CD4-positive, CD25-positive, alpha-beta regulatory T cell (primary cell): ENCODE measurements around the gene CKS1B. TPM values are rescaled to one million over a fixed set of nuclear protein-coding genes. Genes with fewer than 3 reads are reported as not detected.
A peak's percentile ranks its signal among the peaks of the same experiment; 100 is the strongest.

Experiments used
- ATAC-seq, 2 donors: fragments of 150-1000 bp; cut with Tn5 transposase; one replicate each; pipeline ENCODE4 v1.10.0; 2021; ENCODE audit warnings: low read depth in 2 of 2, moderate number of reproducible peaks in 2 of 2, moderate library complexity in 1 of 2
- DNase-seq, 3 donors: peaks; one replicate each; pipeline versions ENCODE4 v3.0.0 to v3.0.0-alpha.2; 2012 to 2022; ENCODE audit warnings: mixed read lengths in 1 of 3
- H3K27ac ChIP-seq: one replicate; pipeline ENCODE4 v1.7.0; 2013; ENCODE audit warnings: mild to moderate bottlenecking, low read length; ENCODE audit not compliant: insufficient read depth, poor library complexity, severe bottlenecking
- H3K27me3 ChIP-seq: one replicate; pipeline ENCODE4 v1.7.0; 2013; ENCODE audit warnings: low read length; ENCODE audit not compliant: control insufficient read depth, insufficient read depth
- H3K36me3 ChIP-seq: one replicate; pipeline ENCODE4 v1.7.0; 2013; ENCODE audit warnings: mild to moderate bottlenecking, low read length, moderate library complexity; ENCODE audit not compliant: control insufficient read depth, insufficient read depth
- H3K4me1 ChIP-seq: 2 replicates; pipeline ENCODE4 v1.7.0; 2013; ENCODE audit warnings: mild to moderate bottlenecking, low read length; ENCODE audit not compliant: insufficient read depth, control insufficient read depth, poor library complexity, severe bottlenecking
- H3K4me3 ChIP-seq: one replicate; pipeline ENCODE4 v1.7.0; 2013; ENCODE audit warnings: low read depth, mild to moderate bottlenecking, low read length, moderate library complexity
- H3K9me3 ChIP-seq, 2 experiments: 1 replicate in 1 of 2; 2 replicates in 1 of 2; pipeline ENCODE4 v1.7.0; 2013; ENCODE audit warnings: low read length in 2 of 2, mild to moderate bottlenecking in 1 of 2, moderate library complexity in 1 of 2; ENCODE audit not compliant: control insufficient read depth in 2 of 2
- H3K27ac Mint-ChIP-seq, 3 donors: one replicate each; pipeline ENCODE4 v1.8.0; 2020 to 2022; ENCODE audit warnings: mild to moderate bottlenecking in 3 of 3, mixed read lengths in 3 of 3, moderate library complexity in 2 of 3
- H3K27me3 Mint-ChIP-seq: one replicate; pipeline ENCODE4 v1.8.0; 2022; ENCODE audit warnings: mild to moderate bottlenecking, mixed read lengths
- H3K36me3 Mint-ChIP-seq: one replicate; pipeline ENCODE4 v1.8.0; 2020; ENCODE audit warnings: mixed read lengths
- H3K4me1 Mint-ChIP-seq, 4 donors: one replicate each; pipeline ENCODE4 v1.8.0; 2020 to 2022; ENCODE audit warnings: mixed read lengths in 4 of 4, mild to moderate bottlenecking in 1 of 4
- H3K4me3 Mint-ChIP-seq, 4 donors: one replicate each; pipeline ENCODE4 v1.8.0; 2020 to 2022; ENCODE audit warnings: mild to moderate bottlenecking in 4 of 4, mixed read lengths in 4 of 4, moderate library complexity in 3 of 4
- H3K9me3 Mint-ChIP-seq, 7 donors: one replicate each; pipeline ENCODE4 v1.8.0; 2020 to 2022; ENCODE audit warnings: mixed read lengths in 7 of 7, mild to moderate bottlenecking in 3 of 7, moderate library complexity in 2 of 7
- polyA plus RNA-seq, 4 donors: library from polyadenylated mRNA; unstranded; fragments of 300-500 nt; fragmentation: Illumina TruSeq; gene quantifications; one replicate each; pipeline ENCODE4 v1.2.3, GENCODE V29; 2021
- total RNA-seq: library from RNA; stranded (reverse); gene quantifications from one replicate; pipeline ENCODE4 v1.2.3, GENCODE V29; 2022

CKS1B gene
- total and polyA plus RNA-seq, 5 donors from 2014 or later = 8.5 to 60.0 (median 55.5) TPM

- Mint-ChIP-seq H3K27ac (peak overlapping the region; percentile 92 to 94 (median 93)), H3K36me3 (peaks cover 12% of the 10 kb centered on the region), H3K4me1 (peaks cover 14 to 73% (median 58%) of the 10 kb centered on the region in 4 donors), H3K9me3 (peaks cover 0 to 2% (median 0%) of the 10 kb centered on the region in 7 donors), H3K27me3 (no peaks in the 10 kb centered on the region), H3K4me3 (peak overlapping the region; percentile 71 to 89 (median 82))
- peaks cover 62% of the 10 kb centered on the region for H3K4me1 ChIP-seq
- ATAC-seq (peak; percentile 90 to 94), DNase-seq (peak; percentile 82 to 92 (median 89))
- peaks cover 18% of the 10 kb centered on the region for H3K36me3 ChIP-seq
- no peaks in the 10 kb centered on the region for H3K9me3 ChIP-seq
- H3K4me3 ChIP-seq = no peak overlapping the region
- no peaks in the 10 kb centered on the region for H3K27me3 ChIP-seq
- H3K27ac ChIP-seq = peak overlapping the region; percentile 84
Observed at GRCh38 chr1:155017041-155017945, 42.8 kb downstream of the CKS1B start.

GRCh38 chr1:155017946-155018316, 43.5 kb downstream of the CKS1B start:
- ATAC-seq (no peak), DNase-seq (no peak)
- peak overlapping the region; percentile 68 to 93 (median 69) for H3K27ac Mint-ChIP-seq
- H3K9me3 ChIP-seq = no peaks in the 10 kb centered on the region
- peaks cover 0 to 2% (median 0%) of the 10 kb centered on the region in 7 donors for H3K9me3 Mint-ChIP-seq
- H3K36me3 Mint-ChIP-seq = peaks cover 12% of the 10 kb centered on the region
- peak overlapping the region; percentile 84 for H3K27ac ChIP-seq
- H3K27me3 Mint-ChIP-seq = no peaks in the 10 kb centered on the region
- peak overlapping the region; percentile 61 to 84 (median 76) for H3K4me3 Mint-ChIP-seq
- peaks cover 18% of the 10 kb centered on the region for H3K36me3 ChIP-seq
- H3K4me3 ChIP-seq = no peak overlapping the region
- no peaks in the 10 kb centered on the region for H3K27me3 ChIP-seq
- peaks cover 56% of the 10 kb centered on the region for H3K4me1 ChIP-seq
- H3K4me1 Mint-ChIP-seq = peaks cover 9 to 66% (median 52%) of the 10 kb centered on the region in 4 donors

DNA sequence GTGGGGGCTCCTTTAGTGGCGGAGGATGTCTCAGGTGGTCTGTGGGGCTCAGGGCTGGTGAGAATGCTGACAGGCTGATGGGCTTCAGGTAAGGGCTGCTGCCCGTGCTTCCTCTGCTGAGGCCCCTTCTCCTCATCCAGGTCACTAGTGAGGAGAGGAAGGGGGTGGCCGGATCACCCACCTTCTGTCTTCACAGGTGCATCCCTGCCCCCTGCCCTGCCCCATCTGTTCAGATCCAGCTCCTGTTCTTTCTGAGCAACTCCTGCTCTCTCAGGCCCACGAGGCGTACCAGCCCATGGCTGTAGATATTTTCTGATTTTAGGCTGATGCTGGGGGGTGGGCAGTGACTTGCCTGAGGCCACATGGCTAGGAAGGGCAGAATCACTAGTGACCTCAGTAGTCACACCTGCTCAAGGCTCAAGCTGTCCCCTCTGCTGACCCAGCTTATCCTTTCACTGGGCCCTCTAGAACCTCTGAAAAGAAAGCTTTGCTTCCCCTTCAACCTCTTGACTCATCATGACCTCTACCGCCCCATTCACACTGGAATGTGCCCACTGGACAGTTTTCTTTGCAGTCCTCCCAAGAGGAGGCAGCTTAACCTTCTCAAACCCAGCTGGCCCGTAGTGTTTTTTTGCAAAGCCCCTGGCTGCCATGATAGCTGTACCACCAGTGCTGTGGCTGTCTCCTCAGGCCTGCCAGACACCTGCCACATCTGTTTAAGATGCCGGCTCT, 44.3 kb downstream of the CKS1B start:
- Mint-ChIP-seq H3K36me3 (peaks cover 12% of the 10 kb centered on the region), H3K4me1 (peaks cover 7 to 61% (median 45%) of the 10 kb centered on the region in 4 donors), H3K27me3 (no peaks in the 10 kb centered on the region), H3K4me3 (peak overlapping the region in 1 of 4 donors; percentile 35), H3K27ac (peak overlapping the region; percentile 7 to 88 (median 82)), H3K9me3 (peaks cover 0 to 2% (median 0%) of the 10 kb centered on the region in 7 donors)
- no peak overlapping the region for H3K4me3 ChIP-seq
- no peaks in the 10 kb centered on the region for H3K9me3 ChIP-seq
- H3K27me3 ChIP-seq = no peaks in the 10 kb centered on the region
- no peak for DNase-seq
- H3K4me1 ChIP-seq = peaks cover 48% of the 10 kb centered on the region
- no peak overlapping the region for H3K27ac ChIP-seq
- ATAC-seq = no peak
- H3K36me3 ChIP-seq = peaks cover 18% of the 10 kb centered on the region

- H3K9me3 Mint-ChIP-seq = peaks cover 0 to 2% (median 0%) of the 10 kb centered on the region in 7 donors
- H3K27me3 ChIP-seq = no peaks in the 10 kb centered on the region
- peak overlapping the region; percentile 80 to 97 (median 88) for H3K27ac Mint-ChIP-seq
- DNase-seq = no peak
- peaks cover 12% of the 10 kb centered on the region for H3K36me3 Mint-ChIP-seq
- no peak for ATAC-seq
- H3K36me3 ChIP-seq = peaks cover 11% of the 10 kb centered on the region
- H3K4me1 ChIP-seq = peaks cover 40% of the 10 kb centered on the region
- no peak overlapping the region for H3K4me3 ChIP-seq
- peak overlapping the region in 3 of 4 donors; percentile 33 to 74 (median 36) for H3K4me3 Mint-ChIP-seq
- no peaks in the 10 kb centered on the region for H3K27me3 Mint-ChIP-seq
- no peak overlapping the region for H3K27ac ChIP-seq
- no peaks in the 10 kb centered on the region for H3K9me3 ChIP-seq
- H3K4me1 Mint-ChIP-seq = peaks cover 7 to 53% (median 37%) of the 10 kb centered on the region in 4 donors
Observed at GRCh38 chr1:155019377-155020245, 45.1 kb downstream of the CKS1B start.

DNA sequence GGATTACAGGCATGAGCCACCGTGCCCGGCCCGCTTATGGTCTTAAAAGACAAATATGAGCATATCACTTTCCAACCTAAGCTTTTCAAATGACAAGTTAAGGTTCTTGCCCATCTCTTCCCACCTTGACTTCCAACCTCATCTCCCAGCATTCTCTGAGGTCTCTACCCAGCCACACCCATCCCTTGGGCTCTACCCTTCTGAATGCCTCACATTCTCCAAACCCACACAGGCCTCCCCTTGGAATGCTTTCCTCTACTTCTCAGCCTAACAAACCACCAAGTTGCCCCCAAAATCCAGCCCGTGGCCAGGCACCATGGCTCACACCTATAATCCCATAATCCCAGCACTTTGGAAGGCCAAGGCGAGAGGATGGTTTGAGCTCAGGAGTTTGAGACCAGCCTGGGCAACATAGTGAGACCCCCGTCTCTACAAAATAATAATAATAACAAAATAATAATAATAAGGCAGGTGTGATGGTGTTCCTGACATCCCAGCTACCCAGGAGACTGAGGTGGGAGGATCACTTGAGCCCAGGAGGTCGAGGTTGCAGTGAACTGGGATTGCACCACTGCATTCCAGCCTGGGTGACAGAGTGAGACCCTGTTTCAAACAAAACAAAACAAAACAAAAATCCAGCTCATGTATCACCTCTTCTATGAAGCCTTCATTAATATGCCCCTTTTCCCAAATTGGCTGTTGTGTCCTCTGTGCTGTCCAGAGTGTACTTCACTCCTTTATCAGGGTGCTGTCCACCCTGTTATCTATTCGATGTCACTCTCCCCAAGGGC, 47.9 kb downstream of the CKS1B start:
- H3K4me3 Mint-ChIP-seq = no peak overlapping the region
- H3K9me3 Mint-ChIP-seq = peaks cover 0 to 2% (median 0%) of the 10 kb centered on the region in 7 donors
- Histone ChIP-seq H3K27me3 (no peaks in the 10 kb centered on the region), H3K36me3 (peaks cover 2% of the 10 kb centered on the region), H3K27ac (no peak overlapping the region), H3K4me1 (peaks cover 13% of the 10 kb centered on the region), H3K9me3 (no peaks in the 10 kb centered on the region), H3K4me3 (no peak overlapping the region)
- ATAC-seq = no peak
- H3K27ac Mint-ChIP-seq = peak overlapping the region in 2 of 3 donors; percentile 79 to 97
- H3K27me3 Mint-ChIP-seq = no peaks in the 10 kb centered on the region
- DNase-seq = no peak
- H3K4me1 Mint-ChIP-seq = peaks cover 7 to 31% (median 23%) of the 10 kb centered on the region in 4 donors
- H3K36me3 Mint-ChIP-seq = peaks cover 5% of the 10 kb centered on the region

DNA sequence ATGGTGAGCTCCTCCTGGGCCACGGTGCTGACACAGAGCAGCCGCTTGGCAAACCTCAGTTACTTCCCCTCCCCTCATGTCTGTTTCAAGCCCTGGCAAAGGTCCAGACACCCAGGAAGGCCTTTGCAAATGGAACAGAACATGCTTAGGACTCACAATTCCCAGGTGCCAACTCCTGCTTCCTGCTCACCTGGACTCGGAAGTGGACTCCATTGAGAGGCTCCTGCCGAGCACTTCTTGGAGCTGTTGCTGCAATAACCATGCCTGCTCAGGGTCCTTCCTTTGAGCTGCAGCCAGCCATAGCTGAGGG, 48.4 kb downstream of the CKS1B start:
- peak overlapping the region in 2 of 3 donors; percentile 43 to 79 for H3K27ac Mint-ChIP-seq
- Histone ChIP-seq H3K4me3 (no peak overlapping the region), H3K36me3 (peaks cover 2% of the 10 kb centered on the region), H3K9me3 (no peaks in the 10 kb centered on the region), H3K27me3 (no peaks in the 10 kb centered on the region), H3K27ac (no peak overlapping the region), H3K4me1 (peaks cover 7% of the 10 kb centered on the region)
- DNase-seq = no peak
- no peak for ATAC-seq
- H3K4me1 Mint-ChIP-seq = peaks cover 7 to 26% (median 20%) of the 10 kb centered on the region in 4 donors
- no peak overlapping the region for H3K4me3 Mint-ChIP-seq
- H3K9me3 Mint-ChIP-seq = peaks cover 0 to 2% (median 0%) of the 10 kb centered on the region in 7 donors
- H3K36me3 Mint-ChIP-seq = peaks cover 5% of the 10 kb centered on the region
- no peaks in the 10 kb centered on the region for H3K27me3 Mint-ChIP-seq
